HepG2 (cell line): Measurements from ENCODE around the gene PATL1. TPM values are rescaled to one million over a fixed set of nuclear protein-coding genes. Genes with fewer than 3 reads are reported as not detected.

Experiments
- ATAC-seq: fragments of 200-7000 bp; cut with Tn5 transposase; 3 replicates; pipeline ENCODE4 v1.9.1; 2020; ENCODE audit warnings: mild to moderate bottlenecking, moderate library complexity
- BruUV-seq: library from RNA; stranded (reverse); fragments of 400-500 nt; replicated peaks from 2 replicates; lab custom pipeline; 2021; lab: Mats Ljungman, UMichigan
- CTCF ChIA-PET: fragments of 300-600 bp; formaldehyde crosslinking; extraction: SDS; loops from one replicate; lab custom pipeline; 2021; ENCODE audit warnings: low total read pairs, inconsistent platforms, low intra/inter-chr PET ratio; lab: Yijun Ruan, JAX
- POLR2A ChIA-PET: fragments of 350-600 bp; sonication (Branson Sonifier 250); formaldehyde crosslinking; loops from one replicate; lab custom pipeline; 2020; ENCODE audit warnings: antibody characterized with exemption, inconsistent platforms; lab: Yijun Ruan, JAX
- DNase-seq: peaks from one replicate; pipeline ENCODE4 v3.0.0-alpha.2; 2015; ENCODE audit warnings: low spot score
- FAIRE-seq: peaks from 3 replicates; lab custom pipeline; 2011; peaks lifted over from hg19 to GRCh38; lab: Jason Lieb, UNC
- H2AFZ ChIP-seq: one replicate; pipeline ENCODE4 v1.6.1; 2011; ENCODE audit warnings: low read length, inconsistent platforms
- H3K27ac ChIP-seq: fragments of 300-600 bp; 3 replicates; pipeline ENCODE4 v1.8.0; 2011; ENCODE audit warnings: mixed run types, mild to moderate bottlenecking, mixed read lengths, low read length, inconsistent platforms; ENCODE audit not compliant: insufficient read depth; ENCODE audit errors: extremely low read length
- H3K27me3 ChIP-seq, 2 experiments: fragments of 200-600 bp in 1 of 2; 2 replicates in 1 of 2; 3 replicates in 1 of 2; pipeline versions ENCODE4 v1.6.0 to v1.8.0; 2011; ENCODE audit warnings: low read length in 2 of 2, mild to moderate bottlenecking in 2 of 2, moderate library complexity in 2 of 2, inconsistent platforms in 1 of 2; ENCODE audit not compliant: insufficient read depth in 2 of 2, control insufficient read depth in 1 of 2
- H3K36me3 ChIP-seq, 2 experiments: fragments of 200-600 bp in 1 of 2; replicated peaks in 1 of 2; 2 replicates in 1 of 2; 3 replicates in 1 of 2; pipeline versions ENCODE4 v1.5.1 to v1.8.0; 2011; ENCODE audit warnings: low read length in 2 of 2, inconsistent platforms in 1 of 2; ENCODE audit not compliant: insufficient read depth in 2 of 2, control insufficient read depth in 1 of 2
- H3K4me1 ChIP-seq: 2 replicates; pipeline ENCODE4 v1.5.1; 2012; ENCODE audit warnings: low read length, inconsistent platforms; ENCODE audit not compliant: insufficient read depth
- H3K4me2 ChIP-seq: 2 replicates; pipeline ENCODE4 v1.6.0; 2011; ENCODE audit warnings: low read depth, low read length, inconsistent platforms
- H3K4me3 ChIP-seq, 3 experiments: fragments of 200-600 bp in 1 of 3; sonication (generic), shearing (Covaris generic) in 1 of 3; replicated peaks in 1 of 3; 2 replicates each; pipeline ENCODE4 v1.5.1; 2011 to 2016; ENCODE audit warnings: low read length in 3 of 3, inconsistent platforms in 2 of 3, low read depth in 2 of 3, mild to moderate bottlenecking in 2 of 3, control low read depth in 1 of 3, mixed read lengths in 1 of 3; ENCODE audit not compliant: insufficient read depth in 1 of 3
- H3K79me2 ChIP-seq: one replicate; pipeline ENCODE4 v1.6.1; 2011; ENCODE audit warnings: low read length, inconsistent platforms; ENCODE audit not compliant: insufficient read depth
- H3K9ac ChIP-seq: 2 replicates; pipeline ENCODE4 v1.6.0; 2011; ENCODE audit warnings: mild to moderate bottlenecking, low read depth, low read length, inconsistent platforms; ENCODE audit not compliant: insufficient read depth
- H3K9me3 ChIP-seq: 2 replicates; pipeline ENCODE4 v1.5.1; 2012; ENCODE audit warnings: mild to moderate bottlenecking, low read length
- H4K20me1 ChIP-seq: 2 replicates; pipeline ENCODE4 v1.6.0; 2011; ENCODE audit warnings: inconsistent platforms, mild to moderate bottlenecking, low read length, moderate library complexity; ENCODE audit not compliant: insufficient read depth
- HDAC1 ChIP-seq: sonication (generic); formaldehyde crosslinking; IDR thresholded peaks from 2 replicates; pipeline ENCODE4 v1.5.1; 2020; ENCODE audit warnings: mild to moderate bottlenecking, missing genetic modification reagents
- HOXD1 ChIP-seq: sonication (generic); formaldehyde crosslinking; IDR thresholded peaks from 2 replicates; pipeline ENCODE4 v1.5.0; 2020; ENCODE audit warnings: missing genetic modification reagents
- KDM5A ChIP-seq: fragments of 200-600 bp; sonication (generic); IDR thresholded peaks from 2 replicates; pipeline ENCODE4 v1.7.0; 2018; ENCODE audit warnings: antibody characterized with exemption, mild to moderate bottlenecking, low read length, borderline replicate concordance
- MAFF ChIP-seq: IDR thresholded peaks from 2 replicates; pipeline ENCODE4 v1.6.1; 2011; ENCODE audit warnings: low read depth, low read length, improper control_type of control experiment
- PITX1 ChIP-seq: sonication (generic); formaldehyde crosslinking; IDR thresholded peaks from 2 replicates; pipeline ENCODE4 v1.5.1; 2020; ENCODE audit warnings: mild to moderate bottlenecking, missing genetic modification reagents
- TAF1 ChIP-seq: sonication (generic); formaldehyde crosslinking; IDR thresholded peaks from 2 replicates; pipeline ENCODE4 v1.4.0; 2020; ENCODE audit warnings: missing genetic modification reagents
- TBX2 ChIP-seq: sonication (generic); formaldehyde crosslinking; IDR thresholded peaks from 2 replicates; pipeline ENCODE4 v1.5.0; 2020; ENCODE audit warnings: missing genetic modification reagents, mild to moderate bottlenecking, borderline replicate concordance
- ZBTB7A ChIP-seq: sonication (generic); formaldehyde crosslinking; IDR thresholded peaks from 2 replicates; pipeline ENCODE4 v1.8.0; 2022; ENCODE audit warnings: mild to moderate bottlenecking, missing genetic modification reagents
- ZFX ChIP-seq: sonication (generic); formaldehyde crosslinking; IDR thresholded peaks from 2 replicates; pipeline ENCODE4 v1.4.0; 2020; ENCODE audit warnings: mild to moderate bottlenecking, low read depth, missing genetic modification reagents, moderate library complexity
- ZNF720 ChIP-seq: sonication (generic); formaldehyde crosslinking; IDR thresholded peaks from 2 replicates; pipeline ENCODE4 v1.4.0; 2020; ENCODE audit warnings: missing genetic modification reagents
- WGBS: methylation state at CpG from one replicate; pipeline ENCODE4 v1.1.6; 2017; ENCODE audit warnings: low lambda C conversion rate; 5-methylcytosine and 5-hydroxymethylcytosine counted together
- in situ Hi-C: cut with HindIII; loops from 2 replicates; pipeline ENCODE4 v1.10.0; 2017; ENCODE audit warnings: low pct_unique_long_range_greater_than_20kb; ENCODE audit not compliant: extremely low pct_ligation_motif_present
- intact Hi-C: fragments of 100-400 bp; cut with micrococcal nuclease; formaldehyde crosslinking; loops from one replicate; pipeline ENCODE4 v1.10.0; 2022; ENCODE audit not compliant: unreplicated experiment
- polyA plus RNA-seq, 8 experiments: library from polyadenylated mRNA; depleted of rRNA in 3 of 8; stranded (reverse) in 7 of 8; unstranded in 1 of 8; fragments of >200 nt; fragmentation: Illumina TruSeq in 4 of 8; extraction: Trizol in 4 of 8; gene quantifications; 2 replicates each; pipeline versions ENCODE4 v1.2.1 to v1.2.3, GENCODE V29; 2011 to 2016; ENCODE audit warnings: low read depth in 4 of 8, missing spikeins in 1 of 8, mixed read lengths in 1 of 8; ENCODE audit not compliant: insufficient read depth in 1 of 8
- total RNA-seq, 5 experiments: library from RNA; depleted of rRNA; stranded (reverse); fragments of >200 nt; fragmentation: Illumina TruSeq; extraction: Trizol; gene quantifications; 2 replicates each; pipeline ENCODE4 v1.2.3, GENCODE V29; 2016; ENCODE audit warnings: low read depth in 1 of 5
- TF ChIP-seq, protein P1 (sequence below): fragments of 450-650 bp; IDR thresholded peaks from 2 replicates; pipeline ENCODE4 v1.6.1; 2016
- TF ChIP-seq, protein P2 (sequence below): sonication (generic); formaldehyde crosslinking; IDR thresholded peaks from 2 replicates; pipeline ENCODE4 v1.4.0; 2020; ENCODE audit warnings: missing genetic modification reagents, low read depth, mild to moderate bottlenecking, borderline replicate concordance
- TF ChIP-seq, protein P3 (sequence below): sonication (generic); formaldehyde crosslinking; IDR thresholded peaks from 2 replicates; pipeline ENCODE4 v1.4.0; 2020; ENCODE audit warnings: missing genetic modification reagents, mild to moderate bottlenecking, borderline replicate concordance
- TF ChIP-seq, protein P4 (sequence below): IDR thresholded peaks from 2 replicates; pipeline ENCODE4 v1.6.1; 2012; ENCODE audit warnings: inconsistent platforms

Gene PATL1
- total and polyA plus RNA-seq, 2 of the 13 experiments (the other 11 are each of a cell fraction or from before 2014, with no cell fraction given), result 12.9 to 26.8 TPM

DNA sequence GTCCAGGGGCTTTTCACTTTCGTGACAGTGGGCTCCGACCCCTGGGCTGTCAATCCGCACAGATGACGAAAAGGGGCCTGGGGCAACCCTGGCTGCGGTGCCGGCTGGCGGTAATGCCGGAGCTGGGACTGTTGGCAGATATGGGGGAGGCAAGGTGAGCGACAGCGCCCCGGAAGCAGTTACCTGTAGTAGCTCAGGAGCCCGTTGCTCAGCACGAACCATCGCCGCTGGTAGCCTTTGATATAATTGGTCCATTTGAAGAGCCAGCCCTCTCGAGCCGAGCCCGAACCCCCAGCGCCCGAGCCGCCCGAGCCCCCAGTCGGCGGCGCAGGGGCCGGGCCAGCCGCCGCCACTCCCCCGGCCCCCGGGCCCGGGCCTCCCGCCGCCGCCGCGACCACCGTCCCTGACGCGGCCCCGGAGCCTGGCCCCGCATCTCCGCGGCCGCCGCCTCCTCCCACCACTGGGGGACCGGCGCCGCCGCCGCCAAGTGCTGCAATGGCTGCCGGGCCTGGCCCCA, 53.7 kb downstream of the PATL1 start (continued):
- 0 out of 2 replicates have a peak, but pooled peaks have one; percentile 42 for TF ChIP-seq KDM5A
- TF ChIP-seq MAFF, result no peak
- TF ChIP-seq HOXD1 (CRISPR knock-in tag), result no peak
- TF ChIP-seq, protein P1, sequence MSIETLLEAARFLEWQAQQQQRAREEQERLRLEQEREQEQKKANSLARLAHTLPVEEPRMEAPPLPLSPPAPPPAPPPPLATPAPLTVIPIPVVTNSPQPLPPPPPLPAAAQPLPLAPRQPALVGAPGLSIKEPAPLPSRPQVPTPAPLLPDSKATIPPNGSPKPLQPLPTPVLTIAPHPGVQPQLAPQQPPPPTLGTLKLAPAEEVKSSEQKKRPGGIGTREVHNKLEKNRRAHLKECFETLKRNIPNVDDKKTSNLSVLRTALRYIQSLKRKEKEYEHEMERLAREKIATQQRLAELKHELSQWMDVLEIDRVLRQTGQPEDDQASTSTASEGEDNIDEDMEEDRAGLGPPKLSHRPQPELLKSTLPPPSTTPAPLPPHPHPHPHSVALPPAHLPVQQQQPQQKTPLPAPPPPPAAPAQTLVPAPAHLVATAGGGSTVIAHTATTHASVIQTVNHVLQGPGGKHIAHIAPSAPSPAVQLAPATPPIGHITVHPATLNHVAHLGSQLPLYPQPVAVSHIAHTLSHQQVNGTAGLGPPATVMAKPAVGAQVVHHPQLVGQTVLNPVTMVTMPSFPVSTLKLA, result no peak
- peak; percentile 60; the same call in 1 of the 2 replicates for TF ChIP-seq ZFX
- TF ChIP-seq TBX2 (CRISPR knock-in tag), result 0 out of 2 replicates have a peak, but pooled peaks have one; percentile 5
- TF ChIP-seq ZNF720 (CRISPR knock-in tag), result no peak
- TF ChIP-seq ZBTB7A (CRISPR knock-in tag), result no peak
- TF ChIP-seq, all 625 proteins: peak for 27

DNA sequence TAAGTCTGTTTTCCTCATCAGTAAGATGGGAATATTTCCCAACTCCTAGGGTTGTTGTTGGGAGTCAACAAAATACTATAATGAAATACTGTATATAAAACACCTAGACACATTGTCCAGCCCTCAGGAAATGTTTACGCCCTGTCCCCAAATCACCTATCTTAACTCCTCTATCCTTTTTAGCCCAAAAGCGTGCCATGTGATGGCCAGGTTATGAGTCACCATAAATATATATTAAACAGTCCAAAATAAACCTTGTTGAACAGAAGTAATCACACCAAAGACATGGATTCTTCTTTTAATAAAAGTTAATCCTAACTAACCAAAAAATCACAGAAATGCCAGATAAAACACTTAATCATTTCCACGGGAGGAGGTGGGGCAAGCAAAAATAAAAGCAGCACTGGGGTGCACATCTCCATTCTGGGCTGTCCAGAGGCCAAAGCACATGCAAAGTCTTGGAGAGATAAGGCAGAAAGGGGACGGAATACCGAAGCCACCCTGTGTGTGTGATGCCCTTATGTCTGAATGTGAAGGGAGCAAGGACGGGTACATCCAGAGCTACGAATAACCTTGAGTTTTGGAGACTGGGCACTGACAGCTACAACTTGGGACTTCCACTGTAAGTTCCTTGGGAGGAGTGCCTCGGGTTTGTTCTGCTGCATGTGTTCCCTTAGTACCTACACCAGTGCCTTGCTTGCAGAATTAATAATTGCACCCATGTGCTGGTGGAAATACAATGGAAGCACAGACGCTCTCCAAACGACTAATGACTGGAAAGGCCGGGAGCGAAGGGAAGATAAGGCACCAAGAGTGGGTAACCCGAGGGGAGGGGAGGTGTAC, 54.3 kb downstream of the PATL1 start:
- no peaks in the 10 kb centered on the region; a peak in 1 of 5 replicates for H3K27me3 ChIP-seq
- H2AFZ ChIP-seq, result no peak overlapping the region
- POLR2A ChIA-PET, result interaction anchor here (1.0 to 4.4 kb wide), 4 partner anchors 11 to 64 kb away, joined by 4 to 42 read pairs (median 12); partner anchors contain the start of gene PATL1
- ATAC-seq (no peak), FAIRE-seq (no peak), DNase-seq (no peak)
- intact Hi-C loops, result loop anchor here (2.0 kb wide), 1 partner anchor 64 kb away; no protein-coding TSS in a partner anchor
- H3K4me1 ChIP-seq, result peaks cover 46% of the 10 kb centered on the region
- no peaks in the 10 kb centered on the region for H3K9me3 ChIP-seq
- CTCF ChIA-PET, result no interaction called here
- H4K20me1 ChIP-seq, result peaks cover 8% of the 10 kb centered on the region
- peak overlapping the region; percentile 80 for H3K27ac ChIP-seq
- WGBS, result 17% methylated on average over 13 of the region's 13 CpGs
- peak overlapping the region; percentile 90 for H3K4me2 ChIP-seq
- peak overlapping the region; percentile 85 for H3K9ac ChIP-seq
- H3K4me3 ChIP-seq, result peak overlapping the region; percentile 84 to 93 (median 90)
- peaks cover 5 to 14% of the 10 kb centered on the region in 2 experiments for H3K36me3 ChIP-seq
- peak; percentile 45; the same call in 1 of the 2 replicates for TF ChIP-seq PITX1
- 0 out of 2 replicates have a peak, but pooled peaks have one; percentile 12 for TF ChIP-seq HDAC1 (CRISPR knock-in tag)
- TF ChIP-seq, protein P2, sequence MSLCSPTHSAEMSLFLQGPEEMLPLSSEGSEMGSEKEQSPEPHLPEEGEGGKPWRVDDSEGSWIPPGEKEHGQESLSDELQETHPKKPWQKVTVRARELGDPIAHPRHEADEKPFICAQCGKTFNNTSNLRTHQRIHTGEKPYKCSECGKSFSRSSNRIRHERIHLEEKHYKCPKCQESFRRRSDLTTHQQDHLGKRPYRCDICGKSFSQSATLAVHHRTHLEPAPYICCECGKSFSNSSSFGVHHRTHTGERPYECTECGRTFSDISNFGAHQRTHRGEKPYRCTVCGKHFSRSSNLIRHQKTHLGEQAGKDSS (CRISPR knock-in tag), result peak; percentile 40; the same call in 1 of the 2 replicates
- TF ChIP-seq, protein P3, sequence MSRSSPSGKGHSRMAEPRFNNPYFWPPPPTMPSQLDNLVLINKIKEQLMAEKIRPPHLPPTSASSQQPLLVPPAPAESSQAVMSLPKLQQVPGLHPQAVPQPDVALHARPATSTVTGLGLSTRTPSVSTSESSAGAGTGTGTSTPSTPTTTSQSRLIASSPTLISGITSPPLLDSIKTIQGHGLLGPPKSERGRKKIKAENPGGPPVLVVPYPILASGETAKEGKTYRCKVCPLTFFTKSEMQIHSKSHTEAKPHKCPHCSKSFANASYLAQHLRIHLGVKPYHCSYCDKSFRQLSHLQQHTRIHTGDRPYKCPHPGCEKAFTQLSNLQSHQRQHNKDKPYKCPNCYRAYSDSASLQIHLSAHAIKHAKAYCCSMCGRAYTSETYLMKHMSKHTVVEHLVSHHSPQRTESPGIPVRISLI, result no peak
- TF ChIP-seq, protein P4, sequence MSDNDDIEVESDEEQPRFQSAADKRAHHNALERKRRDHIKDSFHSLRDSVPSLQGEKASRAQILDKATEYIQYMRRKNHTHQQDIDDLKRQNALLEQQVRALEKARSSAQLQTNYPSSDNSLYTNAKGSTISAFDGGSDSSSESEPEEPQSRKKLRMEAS, result 0 out of 2 replicates have a peak, but pooled peaks have one; percentile 12
- TF ChIP-seq TAF1 (CRISPR knock-in tag), result peak; percentile 1; the same call in 1 of the 2 replicates
- BruUV-seq, result TSS peak; percentile 56
- H3K79me2 ChIP-seq, result peaks cover 41% of the 10 kb centered on the region
- in situ Hi-C loops, result no loop called here
